Activated CD4-positive, alpha-beta T cell treated with anti-CD3 and anti-CD28 coated beads, Interleukin-2, amount 50 U/mL, for 1 hour (primary cell): Measurements from ENCODE around the gene MAP3K8.

ENCODE experiments used
- DNase-seq: peaks from one replicate; pipeline ENCODE4 v3.0.0-alpha.2; 2020

Gene MAP3K8

DNA sequence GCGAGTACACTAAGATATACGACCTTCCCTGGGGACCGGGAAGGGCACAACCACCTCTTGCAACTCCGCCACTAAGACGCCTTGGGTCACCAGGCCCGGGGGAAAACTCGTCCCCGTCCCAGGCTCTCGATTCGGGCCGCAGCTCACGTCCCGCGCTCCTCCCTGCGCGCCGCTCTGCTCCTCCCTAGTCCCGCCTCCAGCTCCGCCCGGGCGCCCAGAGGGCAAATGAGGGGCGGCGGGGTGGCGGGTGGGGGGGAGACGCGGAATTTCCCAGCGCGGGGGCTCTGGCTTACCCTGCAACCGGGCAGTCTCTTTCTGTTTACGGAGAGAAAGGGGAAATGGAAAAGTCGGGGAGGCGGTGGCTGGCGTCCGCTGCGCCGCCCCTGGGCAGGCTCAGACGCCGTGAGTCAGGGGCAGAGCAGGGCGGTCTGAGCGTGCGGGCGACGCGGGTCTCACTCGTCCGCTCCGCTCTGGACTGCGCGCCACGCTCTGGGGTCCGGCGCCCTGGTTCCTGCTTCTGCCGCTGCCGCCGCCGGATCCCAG, at the start of gene MAP3K8:
Gene MAP3K8, plus strand, starts transcription at position 455 of the 543 bp plus-strand sequence. CDS start 4,755 bp downstream, outside the sequence.
- DNase-seq = peak; percentile 81

DNA sequence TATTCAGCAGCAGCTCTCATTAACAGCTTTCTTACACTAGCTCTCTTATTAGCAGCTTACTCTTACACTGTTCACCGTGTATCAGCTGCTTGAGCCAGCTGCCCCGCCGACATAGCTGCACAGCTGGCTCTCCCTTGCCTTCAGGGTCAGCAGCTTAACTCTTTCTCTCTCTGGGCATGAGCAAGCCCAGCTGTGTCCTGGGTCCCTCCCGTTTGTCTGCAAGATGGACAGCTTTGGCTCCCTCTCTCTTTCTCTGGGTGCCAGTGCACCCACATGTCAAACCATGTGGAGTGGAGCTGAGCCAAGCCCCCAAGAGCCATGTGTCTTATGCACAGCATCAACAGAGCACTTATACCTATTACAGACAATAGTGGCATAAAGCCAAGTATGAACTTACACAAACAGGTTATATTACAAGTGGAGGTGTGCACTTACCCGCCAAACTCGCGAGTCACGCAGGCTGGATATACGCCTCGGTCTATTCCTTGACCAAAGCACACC, 49.2 kb upstream of the MAP3K8 start:
- no peak for DNase-seq

DNA sequence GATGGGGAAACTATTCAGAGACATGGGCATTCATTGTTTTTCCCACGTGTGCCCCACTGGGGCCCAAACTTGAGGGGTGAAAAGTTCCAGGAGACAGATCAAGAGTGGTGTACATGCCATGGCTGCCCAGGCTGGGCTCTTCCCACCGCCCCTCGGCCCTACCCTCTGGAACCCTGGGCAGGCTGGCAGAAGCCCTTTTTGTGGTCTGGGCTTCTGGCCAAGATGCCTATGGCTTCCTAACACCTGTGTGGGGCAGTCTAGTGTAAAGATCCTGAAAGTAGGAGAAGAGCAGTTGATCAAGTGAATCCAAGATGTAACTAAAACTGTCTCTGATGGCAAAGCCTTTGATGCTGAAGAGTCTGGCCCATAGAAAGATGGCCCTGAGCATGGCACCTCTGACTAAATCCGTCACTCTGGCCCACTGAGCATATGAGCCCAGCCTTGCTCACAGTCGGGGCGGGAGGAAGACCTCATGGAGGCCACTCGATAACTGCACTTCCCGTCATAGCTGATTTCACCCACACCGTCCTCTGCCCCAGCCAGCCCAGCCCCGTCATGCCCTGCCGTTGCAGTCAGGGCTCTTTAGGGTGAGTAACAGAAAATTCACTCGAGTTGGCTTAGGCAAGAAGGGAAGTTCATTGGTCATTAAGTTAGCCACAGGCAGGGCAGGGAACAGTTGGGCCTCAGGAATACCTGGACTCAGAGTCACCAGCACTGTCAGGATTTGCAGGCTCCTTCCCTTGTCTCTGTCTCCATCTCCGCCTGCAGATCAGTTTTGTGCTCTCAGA, 47.0 kb upstream of the MAP3K8 start:
- no peak for DNase-seq

DNA sequence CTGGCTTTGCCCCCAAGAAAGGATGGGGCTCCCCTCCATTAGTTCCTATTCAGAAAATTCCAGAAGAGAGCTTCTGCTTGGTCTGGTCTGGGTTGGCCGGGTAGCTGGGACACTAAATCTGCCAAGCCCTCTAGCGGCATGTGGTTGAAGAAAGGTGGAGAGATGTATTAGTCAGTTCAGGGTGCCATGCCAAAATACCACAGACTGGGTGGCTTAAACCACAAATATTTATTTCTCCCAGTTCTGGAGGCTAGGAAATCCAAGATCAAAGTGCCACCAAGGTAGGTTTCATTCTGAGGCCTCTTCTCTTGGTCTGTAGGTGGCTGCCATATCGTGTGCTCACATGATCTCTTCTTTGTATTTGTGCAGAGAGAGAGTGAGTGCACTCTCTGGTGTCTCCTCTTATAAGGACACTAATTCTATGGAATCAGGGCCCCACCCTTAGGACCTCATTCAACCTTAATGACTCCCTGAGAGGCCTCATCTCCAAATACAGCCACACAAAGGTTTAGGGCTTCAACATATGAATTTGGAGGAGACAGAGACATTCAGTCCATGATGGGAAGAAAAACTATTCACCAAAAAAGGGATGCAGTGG, 46.2 kb upstream of the MAP3K8 start:
- DNase-seq = no peak

DNA sequence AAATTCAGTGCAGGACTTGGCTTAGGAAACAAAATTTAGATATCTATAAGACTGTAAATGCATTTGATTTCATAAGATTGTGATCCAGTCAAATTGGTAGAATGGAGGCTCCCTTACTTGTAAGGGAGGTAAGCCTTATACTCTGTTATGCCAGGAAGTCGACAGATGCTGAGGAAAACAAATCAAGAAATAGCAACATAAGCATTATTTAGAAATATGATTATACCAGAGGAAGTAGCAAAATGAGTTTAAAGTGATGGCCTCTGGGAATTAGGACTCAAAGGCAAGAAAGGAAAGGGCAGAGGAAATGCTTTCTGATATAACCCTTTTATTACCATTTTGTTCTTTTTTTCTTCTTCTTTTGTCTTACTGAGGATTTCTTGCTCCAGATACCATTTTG, 44.4 kb upstream of the MAP3K8 start:
- DNase-seq = no peak

DNA sequence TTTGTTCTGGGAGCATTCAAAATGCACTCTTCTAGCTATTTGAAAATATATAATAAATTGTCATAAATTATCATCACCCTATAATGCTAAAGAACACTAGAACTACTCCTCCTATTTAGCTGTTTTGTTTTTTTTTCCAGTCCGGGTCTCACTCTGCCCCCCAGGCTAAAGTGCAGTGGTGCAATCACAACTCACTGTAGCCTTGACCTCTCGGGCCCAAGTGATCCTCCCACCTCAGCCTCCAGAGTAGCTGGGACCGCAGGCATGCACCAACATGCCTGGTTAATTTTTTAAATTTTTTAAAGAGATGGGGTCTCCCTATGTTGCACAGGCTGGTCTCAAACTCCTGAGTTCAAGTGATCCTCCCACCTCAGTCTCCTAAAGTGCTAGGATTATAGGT, 43.8 kb upstream of the MAP3K8 start:
- no peak for DNase-seq

DNA sequence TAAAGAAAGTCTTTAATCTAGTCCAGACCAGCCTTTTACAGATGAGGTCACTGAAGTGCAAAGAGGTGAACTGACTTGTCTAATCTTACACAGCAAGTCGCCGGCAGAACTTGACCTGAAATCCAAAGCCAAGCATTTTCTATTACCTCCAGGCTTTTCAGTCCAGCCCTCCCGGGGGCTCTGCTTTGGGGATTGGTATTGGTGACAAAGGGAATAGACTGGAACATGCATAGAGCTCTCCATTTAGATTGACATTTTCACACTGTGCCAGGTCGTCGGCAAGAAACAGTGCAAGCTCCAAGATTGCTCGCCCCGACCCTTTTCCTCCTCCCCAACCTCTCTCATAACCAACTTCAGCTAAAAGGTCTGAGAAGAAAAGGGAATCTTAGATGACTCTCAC, 42.7 kb upstream of the MAP3K8 start:
- DNase-seq = no peak

DNA sequence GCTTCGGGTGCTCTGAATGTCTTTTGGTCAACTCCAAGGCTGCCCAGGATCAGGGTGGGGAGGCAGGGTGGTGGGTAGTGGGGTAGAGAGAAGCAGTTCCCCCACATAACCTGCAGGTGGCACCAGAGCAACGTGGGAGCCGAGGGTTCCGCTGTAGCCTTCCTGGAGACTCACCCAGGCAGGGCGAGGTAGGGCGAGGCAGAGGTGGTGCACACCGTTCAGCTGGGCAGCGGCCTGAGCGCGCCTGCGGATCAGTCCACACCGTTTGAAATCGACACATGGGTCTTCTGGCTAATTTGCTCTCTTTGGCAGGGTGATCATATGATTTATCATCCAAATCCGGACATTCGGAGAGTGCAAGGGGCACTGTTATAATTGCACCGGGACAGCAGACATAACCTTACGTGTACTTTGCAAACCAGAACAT, 41.4 kb upstream of the MAP3K8 start:
- DNase-seq = peak; percentile 72

DNA sequence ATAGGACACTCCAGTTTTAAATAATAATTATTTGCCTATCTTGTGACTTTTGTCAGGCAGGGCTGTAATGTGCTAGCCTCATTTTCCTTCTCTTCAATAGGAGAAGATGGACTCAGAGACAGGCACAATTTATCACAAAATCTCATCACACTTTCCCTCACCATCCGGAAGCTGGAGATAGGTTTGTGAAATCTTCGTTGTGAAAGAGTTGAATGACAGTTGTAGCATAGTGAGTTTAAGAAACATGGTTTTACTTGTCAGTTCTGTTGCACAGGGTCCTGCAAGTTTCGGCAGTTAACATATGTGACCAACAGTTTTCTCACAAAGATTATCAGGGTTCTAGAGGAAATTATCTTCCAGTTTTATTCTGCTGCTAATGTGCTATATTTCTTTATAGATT, 37.7 kb upstream of the MAP3K8 start:
- DNase-seq = no peak

DNA sequence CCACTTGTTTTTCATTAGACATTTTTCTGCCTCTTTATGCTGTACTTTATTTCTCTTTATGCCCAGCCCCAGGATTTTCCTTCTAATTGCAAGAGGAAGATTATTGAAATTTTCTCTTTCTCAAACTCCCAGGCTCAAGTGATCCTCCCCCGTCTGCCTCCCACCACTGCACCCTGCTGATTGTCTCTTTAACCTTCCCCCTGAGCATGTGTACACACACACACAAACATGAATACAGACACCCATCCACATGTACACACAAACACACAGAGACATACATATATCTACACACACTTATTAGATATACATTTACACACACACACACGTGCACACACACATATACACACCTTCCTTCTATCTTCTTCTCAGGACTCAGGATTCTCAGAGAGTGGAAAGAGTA, 37.3 kb upstream of the MAP3K8 start:
- no peak for DNase-seq

DNA sequence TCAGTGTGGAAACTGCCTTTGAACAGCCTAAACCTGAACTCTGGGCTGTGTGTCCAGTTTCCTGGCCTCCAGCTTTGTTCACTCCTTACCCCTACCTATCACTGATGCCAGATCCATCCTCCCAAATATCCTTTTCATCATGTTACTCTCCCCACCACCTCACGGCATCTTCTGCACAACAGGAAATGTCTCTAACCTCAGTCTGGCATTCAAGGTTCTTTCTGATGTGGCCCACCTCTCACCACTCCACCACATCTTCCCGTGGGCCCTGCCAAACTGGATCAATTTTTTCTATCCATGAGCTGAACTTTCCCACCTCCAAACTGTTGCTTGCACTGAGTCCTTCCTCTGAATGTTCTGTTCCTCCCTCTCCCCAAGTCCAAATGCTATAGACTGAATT, 35.8 kb upstream of the MAP3K8 start:
- no peak for DNase-seq

DNA sequence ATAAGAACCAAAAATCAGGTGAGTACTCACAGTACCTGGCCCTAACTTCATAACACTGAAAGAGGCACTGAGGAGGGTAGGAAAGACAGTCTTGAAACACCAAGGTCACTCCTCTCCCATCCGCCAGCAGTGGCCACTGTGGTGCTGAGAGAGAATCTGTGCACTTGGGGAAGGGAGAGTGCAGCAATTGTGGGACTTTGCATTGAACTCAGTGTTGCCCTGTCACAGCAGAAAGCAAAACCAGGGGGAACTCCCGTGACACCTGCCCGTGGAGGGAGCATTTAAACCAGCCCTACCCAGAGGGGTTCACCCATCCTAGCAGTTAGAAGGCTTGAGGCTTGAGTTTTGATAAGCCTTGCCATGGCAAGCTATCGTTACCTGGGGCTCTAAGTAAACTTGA, 35.2 kb upstream of the MAP3K8 start:
- DNase-seq = no peak

DNA sequence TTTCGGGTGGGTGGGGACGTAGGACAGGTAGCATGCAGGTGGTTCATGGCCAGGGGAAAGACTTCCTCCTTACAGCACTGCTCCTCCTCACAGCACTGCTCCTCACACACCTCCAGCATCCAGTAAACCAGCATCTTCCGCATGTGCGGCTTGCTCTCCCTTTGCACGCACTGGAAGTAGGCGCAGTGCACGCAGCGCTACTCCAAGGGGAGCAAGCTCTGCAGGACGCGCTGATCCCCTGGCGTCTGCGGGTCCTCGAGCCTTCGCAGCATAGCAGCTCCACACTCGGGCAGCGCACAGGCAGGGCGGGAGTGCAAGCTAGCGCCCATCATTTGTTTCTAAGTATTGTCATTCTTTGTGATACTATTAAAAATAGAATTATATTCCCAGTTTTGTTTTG, 30.5 kb upstream of the MAP3K8 start:
- DNase-seq = no peak

DNA sequence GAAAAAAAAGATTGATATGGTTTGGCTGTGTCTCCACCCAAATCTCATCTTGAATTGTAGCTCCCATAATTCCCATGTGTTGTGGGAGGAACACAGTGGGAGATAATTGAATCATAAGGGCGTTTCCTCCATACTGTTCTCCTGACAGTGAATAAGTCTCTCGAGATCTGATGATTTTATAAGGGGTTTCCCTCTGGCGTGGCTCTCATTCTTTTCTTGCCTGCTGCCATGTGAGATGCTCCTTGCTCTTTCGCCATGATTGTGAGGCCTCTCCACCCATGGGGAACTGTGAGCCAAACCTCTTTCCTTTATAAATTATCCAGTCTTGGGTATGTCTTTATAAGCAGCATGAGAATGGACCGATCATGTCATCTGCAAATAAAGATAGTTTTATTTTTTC, 29.4 kb upstream of the MAP3K8 start:
- no peak for DNase-seq

DNA sequence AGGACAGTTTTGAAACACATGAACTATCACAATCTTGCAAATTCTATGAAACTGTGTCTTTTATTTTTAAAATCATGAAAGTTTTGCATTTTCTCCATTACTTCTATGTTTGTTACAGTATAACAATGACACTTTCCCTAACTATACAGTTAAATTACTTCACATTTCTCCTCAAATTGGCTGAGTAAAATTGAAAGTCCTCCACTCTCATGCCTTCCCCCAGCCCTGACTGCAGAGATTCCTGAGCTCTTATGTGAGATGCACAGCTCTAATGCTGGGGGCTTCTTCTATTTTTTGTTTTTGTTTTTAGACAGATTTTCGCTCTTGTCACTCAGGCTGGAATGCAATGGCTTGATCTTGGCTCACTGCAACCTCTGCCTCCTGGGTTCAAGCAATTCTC, 22.7 kb upstream of the MAP3K8 start:
- DNase-seq = no peak

DNA sequence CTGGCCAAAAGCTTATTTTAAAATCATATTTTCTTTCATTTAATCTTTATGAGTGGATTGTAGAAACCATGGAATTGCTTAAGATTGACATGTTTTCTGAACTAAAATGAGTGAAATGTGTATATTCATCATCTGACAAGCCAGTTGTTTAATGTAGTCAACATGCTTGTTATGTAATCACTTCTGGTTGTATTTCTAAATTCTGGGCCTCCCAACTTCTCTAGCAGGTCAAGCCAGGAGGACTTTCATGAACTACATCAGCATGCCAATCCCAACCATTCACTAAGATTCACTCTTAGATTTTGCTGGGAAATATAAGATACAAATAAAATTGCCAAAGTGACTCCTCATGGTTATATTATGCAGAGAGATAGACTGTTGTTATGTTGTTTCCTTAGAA, 21.1 kb upstream of the MAP3K8 start:
- DNase-seq = no peak

DNA sequence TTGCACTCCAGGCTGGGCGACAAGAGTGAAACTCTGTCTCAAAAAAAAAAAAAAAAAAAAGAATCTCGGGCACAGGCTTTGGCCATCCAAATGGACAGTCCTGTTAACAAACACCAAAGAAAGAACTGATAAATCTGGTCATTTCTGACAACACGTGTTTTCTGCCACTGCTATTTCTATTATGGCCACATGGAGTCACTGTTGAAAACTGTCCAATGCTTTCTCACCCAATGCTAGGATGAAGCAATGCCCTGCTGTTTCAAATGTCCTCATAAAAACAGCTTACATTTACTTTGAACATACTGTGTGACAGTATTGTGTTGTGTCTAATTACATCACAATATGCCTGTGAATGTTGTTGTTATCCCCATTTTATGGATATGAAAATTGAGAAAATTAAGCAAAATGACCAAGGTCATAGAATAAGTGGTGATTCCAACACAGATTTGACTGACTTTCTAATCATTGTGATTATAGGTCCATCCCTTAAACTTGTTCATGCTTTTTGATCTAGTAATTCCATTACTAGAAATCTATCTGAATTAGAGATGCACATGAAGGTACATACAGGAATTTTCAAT, 19.9 kb upstream of the MAP3K8 start:
- DNase-seq = no peak

DNA sequence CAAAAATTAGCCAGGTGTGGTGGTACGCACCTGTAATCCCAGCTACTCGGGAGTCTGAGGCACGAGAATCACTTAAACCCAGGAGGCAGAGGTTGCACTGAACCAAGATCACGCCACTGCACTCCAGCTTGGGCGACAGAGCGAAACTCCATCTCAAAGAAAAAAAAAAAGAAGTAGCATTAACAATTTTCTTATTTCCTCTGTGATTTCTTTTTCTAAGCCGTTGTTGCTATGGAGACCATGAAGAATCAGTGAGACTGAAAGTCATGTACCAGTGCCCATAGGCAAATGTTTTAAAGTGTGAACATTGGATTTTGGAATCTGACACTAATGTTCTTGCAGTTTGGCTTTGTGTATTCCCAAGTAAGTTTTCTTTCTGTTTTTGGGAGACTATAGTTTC, 18.4 kb upstream of the MAP3K8 start:
- no peak for DNase-seq

DNA sequence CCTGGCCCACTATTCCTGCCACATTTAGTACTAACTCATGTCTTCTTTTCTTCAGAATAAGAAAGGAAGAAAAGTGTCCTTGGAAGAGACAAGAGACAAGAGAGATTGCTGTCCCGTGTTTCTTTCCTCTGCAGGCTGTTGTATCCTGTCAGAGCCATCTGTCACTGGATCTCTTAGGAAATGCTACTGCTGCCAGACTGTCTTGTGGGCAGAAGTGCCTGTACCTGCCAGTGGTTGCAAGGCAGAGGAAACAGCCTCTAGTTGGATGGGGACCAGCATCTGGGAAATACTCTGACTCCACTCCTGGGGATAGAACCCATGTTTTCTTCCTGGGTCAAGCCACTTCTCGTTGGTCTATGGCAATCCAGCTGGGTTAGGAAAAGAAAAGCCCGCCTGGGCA, 16.7 kb upstream of the MAP3K8 start:
- DNase-seq = no peak

DNA sequence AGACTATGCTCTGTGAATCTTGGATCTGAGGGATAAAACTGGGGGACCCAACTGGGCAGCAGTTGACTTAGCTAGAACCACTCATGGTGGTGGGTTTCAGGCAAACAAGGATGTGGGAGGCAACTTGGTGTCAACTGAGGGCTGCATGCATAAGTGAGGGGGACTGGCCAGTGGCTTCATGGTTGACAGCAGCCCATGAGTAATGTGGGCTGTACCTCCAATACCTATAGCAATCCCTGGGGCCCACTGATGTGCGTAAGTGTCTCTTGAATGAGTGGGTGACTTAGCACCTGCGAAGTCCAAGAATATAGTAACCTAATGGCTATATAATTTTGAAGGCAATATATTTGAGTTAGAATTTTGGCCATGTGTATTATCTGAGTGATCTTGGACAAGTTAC, 13.7 kb upstream of the MAP3K8 start:
- DNase-seq = no peak

DNA sequence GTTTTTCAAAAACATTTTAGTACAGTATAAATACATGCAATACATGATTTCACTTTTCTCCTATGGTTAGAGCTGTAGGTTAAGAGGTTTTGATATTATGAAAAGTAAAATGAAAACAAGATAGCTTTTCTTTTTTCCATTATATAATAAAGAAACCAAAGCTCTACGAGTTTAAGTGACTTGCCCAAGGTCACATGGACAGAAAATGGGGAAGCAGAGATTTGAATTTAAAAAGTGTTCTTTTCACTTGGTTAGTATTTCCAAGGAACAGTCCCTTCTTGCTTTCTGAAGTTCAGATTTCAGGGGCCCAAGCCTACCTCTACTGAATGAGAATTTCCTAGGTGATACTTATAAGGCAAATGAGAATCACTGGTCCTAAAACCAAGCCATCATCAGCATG, 13.2 kb upstream of the MAP3K8 start:
- DNase-seq = no peak

DNA sequence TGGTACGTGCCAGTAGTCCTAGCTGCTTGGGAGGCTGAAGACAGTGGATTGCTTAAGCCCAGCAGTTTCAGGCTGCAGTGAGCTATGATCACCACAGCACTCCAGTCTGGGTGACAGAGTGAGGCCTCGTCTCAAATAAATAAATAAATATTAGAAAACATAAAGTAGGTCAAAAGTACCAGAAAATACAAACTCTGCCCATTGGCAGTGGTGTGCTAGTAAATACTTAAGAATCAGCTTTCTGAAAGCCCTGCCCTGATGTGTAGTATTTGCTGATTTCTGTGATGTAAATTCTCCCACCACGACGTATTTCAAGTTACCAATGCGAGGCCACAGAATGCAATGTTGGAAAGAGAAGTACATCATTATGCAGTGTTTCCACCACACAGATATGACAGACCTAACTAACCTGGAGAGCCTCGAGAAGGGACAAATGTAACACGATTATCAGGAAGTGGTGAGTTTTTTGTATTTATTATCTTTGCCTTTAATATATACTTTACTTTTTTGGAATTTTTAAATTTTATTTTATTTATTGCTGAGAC, 11.8 kb upstream of the MAP3K8 start:
- DNase-seq = no peak

DNA sequence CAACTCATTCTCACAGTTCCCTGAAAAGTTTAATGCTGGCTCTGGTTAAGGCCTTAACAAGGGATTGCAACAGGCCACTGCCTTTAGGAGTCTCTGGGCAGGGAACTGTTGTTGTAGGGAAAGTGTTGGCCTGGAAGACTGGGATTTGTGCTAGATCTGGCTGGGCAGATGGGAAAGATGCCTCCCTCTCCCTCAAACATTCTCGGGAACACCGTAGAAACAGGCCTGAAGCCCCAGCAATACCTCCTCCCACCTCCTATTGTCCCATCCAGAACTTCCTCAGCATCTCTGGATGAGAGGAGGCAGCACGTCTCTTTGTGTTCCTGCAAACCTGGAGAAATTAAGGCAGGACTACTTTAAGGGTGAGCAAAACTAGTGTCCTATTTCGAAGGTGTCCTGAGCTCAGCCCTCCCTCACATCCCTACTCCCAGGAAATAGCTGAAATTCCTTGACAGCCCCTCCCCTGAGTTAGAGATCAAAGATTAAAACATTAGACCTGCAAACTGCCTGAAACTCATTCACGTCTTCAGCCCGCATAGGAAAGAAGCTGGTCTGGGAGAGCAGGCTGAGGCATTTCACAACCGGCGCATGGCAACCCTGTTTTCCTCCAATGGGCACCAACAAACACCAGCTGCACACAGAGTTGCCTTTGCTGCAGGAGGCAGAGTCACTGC, 10.9 kb upstream of the MAP3K8 start:
- DNase-seq = no peak
